Fibroblast of lung (primary cell): ENCODE measurements around the gene WDR90. TPM values are rescaled to one million over a fixed set of nuclear protein-coding genes. Genes with fewer than 3 reads are reported as not detected.

Experiments used
- DNase-seq, 2 donors: peaks; one replicate each; pipeline versions ENCODE4 v3.0.0 to v3.0.0-alpha.2; 2010; ENCODE audit warnings: low read depth in 2 of 2
- H2AFZ ChIP-seq: 2 replicates; pipeline ENCODE4 v1.5.1; 2012; ENCODE audit warnings: low read length, control low read depth, inconsistent platforms
- H3K27ac ChIP-seq: 2 replicates; pipeline ENCODE4 v1.5.1; 2011; ENCODE audit warnings: low read length, control low read depth; ENCODE audit not compliant: insufficient read depth
- H3K27me3 ChIP-seq: 2 replicates; pipeline ENCODE4 v1.5.1; 2011; ENCODE audit warnings: mild to moderate bottlenecking, low read length; ENCODE audit not compliant: control insufficient read depth, insufficient read depth
- H3K36me3 ChIP-seq: 2 replicates; pipeline ENCODE4 v1.5.1; 2011; ENCODE audit warnings: low read length; ENCODE audit not compliant: control insufficient read depth, insufficient read depth
- H3K4me1 ChIP-seq: 2 replicates; pipeline ENCODE4 v1.5.1; 2011; ENCODE audit warnings: low read length; ENCODE audit not compliant: control insufficient read depth, insufficient read depth; ENCODE audit errors: extremely low read depth
- H3K4me2 ChIP-seq: 2 replicates; pipeline ENCODE4 v1.5.1; 2011; ENCODE audit warnings: low read length, control low read depth; ENCODE audit not compliant: insufficient read depth; ENCODE audit errors: extremely low read depth
- H3K4me3 ChIP-seq, 4 experiments: fragments of 200-600 bp in 1 of 4; sonication (generic) in 1 of 4; replicated peaks in 1 of 4; 2 replicates each; pipeline ENCODE4 v1.5.1; 2011 to 2016; ENCODE audit warnings: low read length in 4 of 4, low read depth in 3 of 4, mild to moderate bottlenecking in 3 of 4, control low read depth in 2 of 4, inconsistent platforms in 1 of 4, mixed read lengths in 1 of 4; ENCODE audit not compliant: insufficient read depth in 1 of 4; ENCODE audit errors: control extremely low read depth in 1 of 4
- H3K79me2 ChIP-seq: 2 replicates; pipeline ENCODE4 v1.5.1; 2012; ENCODE audit warnings: mild to moderate bottlenecking, low read length, inconsistent platforms; ENCODE audit not compliant: control insufficient read depth, insufficient read depth
- H3K9ac ChIP-seq: 2 replicates; pipeline ENCODE4 v1.5.1; 2011; ENCODE audit warnings: mild to moderate bottlenecking, low read length, control low read depth; ENCODE audit not compliant: insufficient read depth
- H3K9me3 ChIP-seq: 2 replicates; pipeline ENCODE4 v1.5.1; 2012; ENCODE audit warnings: low read depth, low read length; ENCODE audit not compliant: control insufficient read depth, insufficient read depth
- H4K20me1 ChIP-seq: 2 replicates; pipeline ENCODE4 v1.5.1; 2011; ENCODE audit warnings: low read length; ENCODE audit not compliant: control insufficient read depth, insufficient read depth; ENCODE audit errors: extremely low read depth
- CTCF ChIP-seq, 2 donors: IDR thresholded peaks in 1 of 2; conservative IDR thresholded peaks in 1 of 2; 1 replicate in 1 of 2; 2 replicates in 1 of 2; pipeline ENCODE4 v1.5.1; 2011 to 2012; ENCODE audit warnings: low read length in 2 of 2, control low read depth in 1 of 2, inconsistent platforms in 1 of 2, low read depth in 1 of 2, mild to moderate bottlenecking in 1 of 2
- EZH2 ChIP-seq: IDR thresholded peaks from 2 replicates; pipeline ENCODE4 v1.5.1; 2012; ENCODE audit warnings: low read length, control low read depth, mild to moderate bottlenecking; ENCODE audit errors: missing control alignments
- polyA plus RNA-seq, 2 donors: library from polyadenylated mRNA; depleted of rRNA in 1 of 2; stranded (reverse) in 1 of 2; unstranded in 1 of 2; fragments of >200 nt; gene quantifications; 2 replicates each; pipeline ENCODE4 v1.2.1, GENCODE V29; 2011 to 2012; ENCODE audit warnings: missing spikeins in 1 of 2
- total RNA-seq: library from RNA; depleted of rRNA; stranded (reverse); fragments of >200 nt; gene quantifications from 2 replicates; pipeline ENCODE4 v1.2.1, GENCODE V29; 2014

The WDR90 gene
- total and polyA plus RNA-seq, 2 donors (not counting 1 experiment from before 2014, with no cell fraction given), result 2.9 to 4.8 TPM

DNA sequence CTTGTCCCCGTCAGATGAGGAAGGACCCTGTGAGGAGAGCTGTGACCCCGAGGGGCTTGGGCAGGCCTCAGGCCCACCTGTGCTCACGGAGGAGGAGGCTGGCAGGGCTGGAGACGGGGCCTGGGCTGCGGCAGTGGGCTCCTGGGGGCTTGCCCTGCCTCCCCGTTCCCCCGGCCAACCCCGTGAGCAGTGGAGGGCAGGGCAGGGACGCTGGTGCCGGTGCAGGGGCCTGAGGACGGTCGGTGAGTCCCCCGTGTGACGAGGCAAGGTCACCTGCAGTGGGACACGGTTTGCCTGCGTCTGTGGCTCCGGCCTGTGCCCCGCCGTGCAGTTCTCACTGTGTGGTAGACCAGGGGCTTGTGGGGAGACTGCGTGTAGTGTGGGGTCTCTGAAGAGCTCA is 10.5 kb downstream of the WDR90 start:
- no peak overlapping the region for H3K27ac ChIP-seq
- no peak overlapping the region for H3K4me2 ChIP-seq
- DNase-seq, result no peak
- no peaks in the 10 kb centered on the region for H3K9me3 ChIP-seq
- no peak for TF ChIP-seq CTCF (conservative IDR thresholded peaks at IDR 0.05 in 1 of 2, IDR thresholded peaks at IDR 0.05 in 1 of 2; ENCODE audit: low read depth in 1 of 2, low read length in 2 of 2)
- TF ChIP-seq EZH2, result no peak
- no peak overlapping the region for H3K4me3 ChIP-seq
- H4K20me1 ChIP-seq, result no peaks in the 10 kb centered on the region
- no peaks in the 10 kb centered on the region for H3K27me3 ChIP-seq
- H3K4me1 ChIP-seq, result no peaks in the 10 kb centered on the region
- no peak overlapping the region for H3K9ac ChIP-seq
- H3K36me3 ChIP-seq, result peaks cover 12% of the 10 kb centered on the region
- H2AFZ ChIP-seq, result no peak overlapping the region
- H3K79me2 ChIP-seq, result no peaks in the 10 kb centered on the region

GRCh38 chr16:660132-660458 is 10.9 kb downstream of the WDR90 start:
- TF ChIP-seq EZH2, result no peak
- TF ChIP-seq CTCF (conservative IDR thresholded peaks at IDR 0.05 in 1 of 2, IDR thresholded peaks at IDR 0.05 in 1 of 2; ENCODE audit: low read depth in 1 of 2, low read length in 2 of 2), result no peak
- Histone ChIP-seq H3K4me3 (no peak overlapping the region), H2AFZ (no peak overlapping the region), H3K9ac (no peak overlapping the region), H3K36me3 (peaks cover 12% of the 10 kb centered on the region), H3K79me2 (no peaks in the 10 kb centered on the region), H3K4me2 (no peak overlapping the region), H3K27me3 (no peaks in the 10 kb centered on the region), H4K20me1 (no peaks in the 10 kb centered on the region), H3K27ac (no peak overlapping the region), H3K4me1 (no peaks in the 10 kb centered on the region), H3K9me3 (no peaks in the 10 kb centered on the region)
- DNase-seq, result no peak

DNA sequence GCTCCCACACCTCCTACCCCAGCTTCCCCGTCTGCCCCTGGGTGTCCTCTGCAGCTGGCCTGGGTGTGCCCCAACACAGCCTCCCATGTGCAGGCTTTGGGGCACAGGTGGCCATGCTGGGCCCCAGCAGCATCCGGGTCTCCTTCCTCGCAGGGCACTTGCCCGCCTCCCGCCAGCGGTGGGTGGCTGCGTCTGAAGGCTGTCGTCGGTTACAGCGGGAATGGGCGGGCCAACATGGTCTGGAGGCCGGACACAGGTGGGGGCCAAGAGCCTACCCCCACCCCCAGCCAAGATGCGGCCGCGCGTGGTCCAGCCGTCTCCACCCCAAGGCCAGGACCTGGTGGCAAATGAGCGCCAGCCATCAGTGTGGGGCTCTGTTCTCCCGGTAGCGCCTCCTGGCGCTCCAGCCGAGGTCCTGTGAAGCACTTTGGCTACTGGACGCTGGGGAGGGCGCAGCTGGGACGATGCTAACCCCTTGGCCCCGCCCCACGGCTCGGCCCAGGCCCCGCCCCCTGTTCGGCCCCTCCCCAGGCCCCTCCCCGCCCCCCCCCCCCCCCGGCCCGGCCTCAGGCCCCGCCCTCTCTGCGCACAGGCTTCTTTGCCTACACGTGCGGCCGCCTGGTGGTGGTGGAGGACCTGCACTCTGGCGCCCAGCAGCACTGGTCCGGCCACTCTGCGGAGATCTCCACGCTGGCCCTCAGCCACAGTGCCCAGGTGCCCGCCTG is 11.5 kb downstream of the WDR90 start:
- no peak overlapping the region for H3K9ac ChIP-seq
- no peaks in the 10 kb centered on the region for H3K79me2 ChIP-seq
- H3K36me3 ChIP-seq, result peaks cover 10% of the 10 kb centered on the region
- peak; percentile 60 to 80 for DNase-seq
- H3K27ac ChIP-seq, result no peak overlapping the region
- no peaks in the 10 kb centered on the region for H4K20me1 ChIP-seq
- no peak overlapping the region for H3K4me3 ChIP-seq
- TF ChIP-seq EZH2 (no peak), CTCF (conservative IDR thresholded peaks at IDR 0.05 in 1 of 2, IDR thresholded peaks at IDR 0.05 in 1 of 2; ENCODE audit: low read depth in 1 of 2, low read length in 2 of 2) (peak; percentile 37 to 48)
- H3K9me3 ChIP-seq, result no peaks in the 10 kb centered on the region
- H3K4me1 ChIP-seq, result no peaks in the 10 kb centered on the region
- no peak overlapping the region for H3K4me2 ChIP-seq
- no peaks in the 10 kb centered on the region for H3K27me3 ChIP-seq
- no peak overlapping the region for H2AFZ ChIP-seq
